Measurements from ENCODE around the gene ST8SIA1.

GRCh38 chr12:22172501-22172900 is 162.0 kb downstream of the ST8SIA1 start:
- TF ChIP-seq ZNF274 (IDR thresholded peaks at IDR 0.05; ENCODE audit: low read depth, low read length) (no peak), YY1 (IDR thresholded peaks at IDR 0.05; ENCODE audit: insufficient read depth, insufficient read length) (no peak)
